ENCODE measurements around the gene ARPC2.

GRCh38 chr2:218209078-218209477, 7.9 kb upstream of the ARPC2 start:
- TF ChIP-seq SP1 (IDR thresholded peaks at IDR 0.05) (no peak), FOXM1 (IDR thresholded peaks at IDR 0.05; ENCODE audit: borderline replicate concordance) (no peak), ARNT (IDR thresholded peaks at IDR 0.05) (no peak), HDGF (IDR thresholded peaks at IDR 0.05; ENCODE audit: borderline replicate concordance) (no peak), FOXK2 (IDR thresholded peaks at IDR 0.05) (no peak), TARDBP (IDR thresholded peaks at IDR 0.05) (no peak), BHLHE40 (IDR thresholded peaks at IDR 0.05; ENCODE audit: borderline replicate concordance) (no peak), ZNF384 (IDR thresholded peaks at IDR 0.05) (no peak), SUZ12 (IDR thresholded peaks at IDR 0.05) (no peak), NFRKB (IDR thresholded peaks at IDR 0.05) (no peak), ELF4 (IDR thresholded peaks at IDR 0.05) (no peak), FOXA1 (IDR thresholded peaks at IDR 0.05) (no peak), LEF1 (IDR thresholded peaks at IDR 0.05; ENCODE audit: borderline replicate concordance) (no peak)
- TF ChIP-seq, protein P1, sequence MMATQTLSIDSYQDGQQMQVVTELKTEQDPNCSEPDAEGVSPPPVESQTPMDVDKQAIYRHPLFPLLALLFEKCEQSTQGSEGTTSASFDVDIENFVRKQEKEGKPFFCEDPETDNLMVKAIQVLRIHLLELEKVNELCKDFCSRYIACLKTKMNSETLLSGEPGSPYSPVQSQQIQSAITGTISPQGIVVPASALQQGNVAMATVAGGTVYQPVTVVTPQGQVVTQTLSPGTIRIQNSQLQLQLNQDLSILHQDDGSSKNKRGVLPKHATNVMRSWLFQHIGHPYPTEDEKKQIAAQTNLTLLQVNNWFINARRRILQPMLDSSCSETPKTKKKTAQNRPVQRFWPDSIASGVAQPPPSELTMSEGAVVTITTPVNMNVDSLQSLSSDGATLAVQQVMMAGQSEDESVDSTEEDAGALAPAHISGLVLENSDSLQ (IDR thresholded peaks at IDR 0.05), result no peak

Measured in HEK293T (cell line).